ENCODE results near the gene LEKR1. TPM values are rescaled to one million over a fixed set of nuclear protein-coding genes. Genes with fewer than 3 reads are reported as not detected.
"Not testable (repeated sequence)": the region's sequence is repeated elsewhere in the genome, so short reads cannot be mapped to it uniquely, and the experiment has no call there.

Gene LEKR1
- polyA plus RNA-seq, 1 experiment = 0.12 TPM

GRCh38 chr3:156795890-156796481, 30.2 kb upstream of the LEKR1 start:
- ChIA-PET POLR2A (interaction anchor here (0.6 kb wide), 1 partner anchor 20 kb away, joined by 5 read pairs; no protein-coding TSS in a partner anchor), CTCF (no interaction called here)
- no peaks in the 10 kb centered on the region; the same call in 1 of the 2 replicates for H3K36me3 ChIP-seq (ENCODE audit: control insufficient read depth, insufficient read depth, low read length)
- no peaks in the 10 kb centered on the region for H3K27me3 ChIP-seq (ENCODE audit: control insufficient read depth, insufficient read depth, low read length)
- DNase-seq (ENCODE audit: low read depth) = no peak
- H3K4me3 ChIP-seq (ENCODE audit: low read depth, low read length) = no peak overlapping the region
- no peak for TF ChIP-seq CTCF (IDR thresholded peaks at IDR 0.05; ENCODE audit: insufficient read depth, low read depth, low read length)

- Histone ChIP-seq H3K27me3 (ENCODE audit: control insufficient read depth, insufficient read depth, low read length) (no peaks in the 10 kb centered on the region), H3K36me3 (ENCODE audit: control insufficient read depth, insufficient read depth, low read length) (no peaks in the 10 kb centered on the region; the same call in 1 of the 2 replicates), H3K4me3 (ENCODE audit: low read depth, low read length) (no peak overlapping the region)
- POLR2A ChIA-PET = no interaction called here
- CTCF ChIA-PET = no interaction called here
- no peak for TF ChIP-seq CTCF (IDR thresholded peaks at IDR 0.05; ENCODE audit: insufficient read depth, low read depth, low read length)
- no peak for DNase-seq (ENCODE audit: low read depth)
Measured at GRCh38 chr3:156797368-156797767, 28.8 kb upstream of the LEKR1 start.

GRCh38 chr3:156800287-156800686, 25.9 kb upstream of the LEKR1 start:
- POLR2A ChIA-PET; H3K4me3 ChIP-seq (ENCODE audit: low read depth, low read length); H3K27me3 ChIP-seq (ENCODE audit: control insufficient read depth, insufficient read depth, low read length); H3K36me3 ChIP-seq (ENCODE audit: control insufficient read depth, insufficient read depth, low read length); CTCF ChIA-PET; DNase-seq (ENCODE audit: low read depth): not testable (repeated sequence)

GRCh38 chr3:156801746-156802145, 24.4 kb upstream of the LEKR1 start:
- no peak for DNase-seq (ENCODE audit: low read depth)
- Histone ChIP-seq H3K27me3 (ENCODE audit: control insufficient read depth, insufficient read depth, low read length) (no peaks in the 10 kb centered on the region), H3K4me3 (ENCODE audit: low read depth, low read length) (no peak overlapping the region), H3K36me3 (ENCODE audit: control insufficient read depth, insufficient read depth, low read length) (no peaks in the 10 kb centered on the region; the same call in 1 of the 2 replicates)
- ChIA-PET POLR2A (no interaction called here), CTCF (no interaction called here)
- no peak for TF ChIP-seq CTCF (IDR thresholded peaks at IDR 0.05; ENCODE audit: insufficient read depth, low read depth, low read length)

- ChIA-PET POLR2A (no interaction called here), CTCF (interaction anchor here (0.6 kb wide), 1 partner anchor 413 kb away, joined by 5 read pairs; no protein-coding TSS in a partner anchor)
- no peak overlapping the region for H3K4me3 ChIP-seq (ENCODE audit: low read depth, low read length)
- no peak for TF ChIP-seq CTCF (IDR thresholded peaks at IDR 0.05; ENCODE audit: insufficient read depth, low read depth, low read length)
- no peak for DNase-seq (ENCODE audit: low read depth)
- H3K27me3 ChIP-seq (ENCODE audit: control insufficient read depth, insufficient read depth, low read length) = no peaks in the 10 kb centered on the region
- H3K36me3 ChIP-seq (ENCODE audit: control insufficient read depth, insufficient read depth, low read length) = no peaks in the 10 kb centered on the region; the same call in 1 of the 2 replicates
Measured at GRCh38 chr3:156802821-156803606, 23.1 kb upstream of the LEKR1 start.
